ENCODE results near the gene PRTN3. TPM values are rescaled to one million over a fixed set of nuclear protein-coding genes. Genes with fewer than 3 reads are reported as not detected.

PRTN3 gene
- total RNA-seq, 3 donors from 2014 or later, result not detected

DNA sequence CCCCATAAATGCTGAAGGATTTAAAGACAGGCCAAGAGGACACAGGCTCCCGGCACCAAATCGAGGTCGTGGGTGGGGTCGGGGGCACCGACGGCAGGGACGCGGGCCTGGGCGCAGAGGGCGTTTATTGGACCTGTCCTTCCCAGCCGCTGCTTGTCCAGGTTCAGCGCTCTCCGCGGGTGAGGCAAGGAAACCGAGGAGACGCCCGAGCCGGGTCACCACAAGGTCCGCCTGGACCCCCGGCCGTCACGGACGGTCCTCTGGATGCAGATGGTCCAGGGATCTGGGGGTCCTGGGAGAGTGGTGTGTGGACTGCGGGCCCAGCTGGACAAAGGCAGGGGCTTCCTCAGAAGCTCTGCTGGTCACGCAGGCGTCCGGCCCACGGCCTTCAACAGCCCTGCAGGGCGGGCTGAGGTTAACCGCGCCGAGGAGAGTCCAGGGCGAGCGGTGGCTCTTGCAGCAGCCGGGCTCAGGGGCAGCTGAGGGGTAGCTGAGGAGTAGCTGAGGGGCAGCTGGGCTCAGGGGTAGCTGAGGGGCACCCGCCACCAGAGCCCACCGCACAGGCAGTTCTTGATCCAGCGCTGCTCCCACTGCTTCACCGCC is 27.2 kb downstream of the PRTN3 start:
- no peak for DNase-seq
- no peaks in the 10 kb centered on the region for H3K36me3 ChIP-seq (ENCODE audit: low read depth)
- ATAC-seq, result no peak
- no peak overlapping the region for H3K4me3 ChIP-seq
- intact Hi-C loops (cut with DNase I, micrococcal nuclease), result loop anchor here in 1 of 2 donors (10.0 kb wide), 1 partner anchor 57 kb away; the partner anchor contains the start of gene ARID3A
- peaks cover 18% of the 10 kb centered on the region for H3K4me1 ChIP-seq (ENCODE audit: low read depth)
- no peaks in the 10 kb centered on the region for H3K9me3 ChIP-seq
- TF ChIP-seq, protein P1, sequence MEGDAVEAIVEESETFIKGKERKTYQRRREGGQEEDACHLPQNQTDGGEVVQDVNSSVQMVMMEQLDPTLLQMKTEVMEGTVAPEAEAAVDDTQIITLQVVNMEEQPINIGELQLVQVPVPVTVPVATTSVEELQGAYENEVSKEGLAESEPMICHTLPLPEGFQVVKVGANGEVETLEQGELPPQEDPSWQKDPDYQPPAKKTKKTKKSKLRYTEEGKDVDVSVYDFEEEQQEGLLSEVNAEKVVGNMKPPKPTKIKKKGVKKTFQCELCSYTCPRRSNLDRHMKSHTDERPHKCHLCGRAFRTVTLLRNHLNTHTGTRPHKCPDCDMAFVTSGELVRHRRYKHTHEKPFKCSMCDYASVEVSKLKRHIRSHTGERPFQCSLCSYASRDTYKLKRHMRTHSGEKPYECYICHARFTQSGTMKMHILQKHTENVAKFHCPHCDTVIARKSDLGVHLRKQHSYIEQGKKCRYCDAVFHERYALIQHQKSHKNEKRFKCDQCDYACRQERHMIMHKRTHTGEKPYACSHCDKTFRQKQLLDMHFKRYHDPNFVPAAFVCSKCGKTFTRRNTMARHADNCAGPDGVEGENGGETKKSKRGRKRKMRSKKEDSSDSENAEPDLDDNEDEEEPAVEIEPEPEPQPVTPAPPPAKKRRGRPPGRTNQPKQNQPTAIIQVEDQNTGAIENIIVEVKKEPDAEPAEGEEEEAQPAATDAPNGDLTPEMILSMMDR (IDR thresholded peaks at IDR 0.05), result no peak

- no peak for ATAC-seq
- intact Hi-C loops (cut with DNase I, micrococcal nuclease), result loop anchor here in 1 of 2 donors (10.0 kb wide), 1 partner anchor 56 kb away; the partner anchor contains the start of gene ARID3A
- DNase-seq, result no peak
- Histone ChIP-seq H3K4me3 (no peak overlapping the region), H3K9me3 (no peaks in the 10 kb centered on the region), H3K36me3 (ENCODE audit: low read depth) (no peaks in the 10 kb centered on the region), H3K4me1 (ENCODE audit: low read depth) (peaks cover 11% of the 10 kb centered on the region)
- TF ChIP-seq, protein P1 (IDR thresholded peaks at IDR 0.05), result no peak
Measured at GRCh38 chr19:868458-869244, 27.9 kb downstream of the PRTN3 start.

GRCh38 chr19:869245-870177 is 28.7 kb downstream of the PRTN3 start:
- intact Hi-C loops (cut with DNase I, micrococcal nuclease), result loop anchor here in 1 of 2 donors (10.0 kb wide), 1 partner anchor 55 kb away; the partner anchor contains the start of gene ARID3A
- ATAC-seq, result peak; percentile 35

DNA sequence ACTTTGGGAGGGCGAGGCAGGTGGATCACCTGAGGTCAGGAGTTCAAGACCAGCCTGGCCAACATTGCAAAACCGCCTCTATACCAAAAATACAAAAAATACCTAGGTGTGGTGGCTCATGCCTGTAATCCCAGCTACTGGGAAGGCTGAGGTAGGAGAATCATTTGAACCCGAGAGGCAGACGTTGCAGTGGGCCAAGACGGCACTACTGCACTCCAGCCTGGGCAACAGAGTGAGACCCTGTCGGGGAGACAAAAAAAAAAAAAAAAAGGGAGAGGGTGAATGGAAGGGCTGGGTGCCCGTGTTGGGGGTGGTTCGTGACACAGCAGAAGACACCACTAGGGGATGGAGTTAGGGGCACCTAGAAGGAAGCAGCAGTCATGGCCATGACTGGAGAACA is 29.5 kb downstream of the PRTN3 start:
- H3K36me3 ChIP-seq (ENCODE audit: low read depth), result no peaks in the 10 kb centered on the region
- ATAC-seq (no peak), DNase-seq (no peak)
- TF ChIP-seq, protein P1 (IDR thresholded peaks at IDR 0.05), result no peak
- H3K9me3 ChIP-seq, result no peaks in the 10 kb centered on the region
- intact Hi-C loops (cut with DNase I, micrococcal nuclease), result no loop called here
- peaks cover 10% of the 10 kb centered on the region for H3K4me1 ChIP-seq (ENCODE audit: low read depth)
- no peak overlapping the region for H3K4me3 ChIP-seq

More at GRCh38 chr19:869245-870177, 28.7 kb downstream of the PRTN3 start:
- Histone ChIP-seq H3K4me3 (no peak overlapping the region), H3K4me1 (ENCODE audit: low read depth) (peaks cover 10% of the 10 kb centered on the region), H3K36me3 (ENCODE audit: low read depth) (no peaks in the 10 kb centered on the region), H3K9me3 (no peaks in the 10 kb centered on the region)
- TF ChIP-seq, protein P1 (IDR thresholded peaks at IDR 0.05), result no peak
- DNase-seq, result peak in 2 of 3 donors; percentile 53 to 55

DNA sequence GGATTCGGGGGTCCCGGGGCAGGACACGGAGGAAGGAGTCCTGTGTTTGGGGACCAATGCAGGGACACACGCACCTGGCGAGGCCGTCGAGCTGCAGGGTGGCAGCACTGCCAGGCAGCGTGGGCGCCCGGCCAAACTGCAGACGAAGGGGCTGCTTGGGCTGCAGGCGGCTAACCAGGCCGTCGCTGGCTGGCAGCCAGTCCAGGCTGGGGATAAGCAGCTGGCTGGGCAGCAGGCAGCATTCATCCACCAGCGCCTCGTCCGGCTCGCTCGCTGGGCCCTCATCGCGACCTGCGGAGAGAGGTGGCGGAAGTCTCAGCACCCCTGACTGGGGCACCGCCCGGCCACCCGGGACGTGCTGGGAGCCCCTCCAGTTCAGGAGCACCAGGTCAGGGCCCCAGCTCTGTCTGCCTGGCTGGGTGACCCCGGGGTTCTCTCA is 30.2 kb downstream of the PRTN3 start:
- intact Hi-C loops (cut with DNase I, micrococcal nuclease), result no loop called here
- ATAC-seq (no peak), DNase-seq (peak in 1 of 3 donors; percentile 50)
- peaks cover 10% of the 10 kb centered on the region for H3K4me1 ChIP-seq (ENCODE audit: low read depth)
- H3K36me3 ChIP-seq (ENCODE audit: low read depth), result no peaks in the 10 kb centered on the region
- no peak overlapping the region for H3K4me3 ChIP-seq
- H3K9me3 ChIP-seq, result no peaks in the 10 kb centered on the region
- TF ChIP-seq, protein P1 (IDR thresholded peaks at IDR 0.05), result no peak
